ENCODE results near the gene GLI3.

The GLI3 gene

GRCh38 chr7:42217053-42217452, 20.0 kb downstream of the GLI3 start:
- Histone ChIP-seq H3K9me3 (ENCODE audit: insufficient read depth, low read length, severe bottlenecking) (no peaks in the 10 kb centered on the region), H3K27me3 (ENCODE audit: insufficient read depth, low read length, poor library complexity) (no peaks in the 10 kb centered on the region), H3K4me2 (ENCODE audit: insufficient read depth, low read length) (no peak overlapping the region), H3K36me3 (ENCODE audit: insufficient read depth, low read length) (peaks cover 29% of the 10 kb centered on the region), H3K4me1 (ENCODE audit: insufficient read depth, low read length) (no peaks in the 10 kb centered on the region), H3K79me2 (ENCODE audit: insufficient read depth, low read length) (peaks cover 5% of the 10 kb centered on the region; the same call in 1 of the 2 replicates), H3K27ac (ENCODE audit: low read length) (no peak overlapping the region), H3K4me3 (ENCODE audit: low read depth in 1 of 2, low read length in 2 of 2) (no peak overlapping the region), H4K20me1 (ENCODE audit: insufficient read depth, low read length) (peaks cover 5% of the 10 kb centered on the region; the same call in 1 of the 2 replicates), H2AFZ (ENCODE audit: low read depth, low read length) (no peak overlapping the region), H3K9ac (ENCODE audit: low read depth, low read length) (no peak overlapping the region)
- no peak for ATAC-seq (ENCODE audit: insufficient read depth, low read depth)
- no peak for DNase-seq
- TF ChIP-seq CTCF (IDR thresholded peaks at IDR 0.05; ENCODE audit: borderline replicate concordance, extremely low read depth, low read length, poor library complexity, severe bottlenecking) (no peak), EZH2 (IDR thresholded peaks at IDR 0.05; ENCODE audit: borderline replicate concordance, low read depth, low read length, severe bottlenecking) (no peak)

DNA sequence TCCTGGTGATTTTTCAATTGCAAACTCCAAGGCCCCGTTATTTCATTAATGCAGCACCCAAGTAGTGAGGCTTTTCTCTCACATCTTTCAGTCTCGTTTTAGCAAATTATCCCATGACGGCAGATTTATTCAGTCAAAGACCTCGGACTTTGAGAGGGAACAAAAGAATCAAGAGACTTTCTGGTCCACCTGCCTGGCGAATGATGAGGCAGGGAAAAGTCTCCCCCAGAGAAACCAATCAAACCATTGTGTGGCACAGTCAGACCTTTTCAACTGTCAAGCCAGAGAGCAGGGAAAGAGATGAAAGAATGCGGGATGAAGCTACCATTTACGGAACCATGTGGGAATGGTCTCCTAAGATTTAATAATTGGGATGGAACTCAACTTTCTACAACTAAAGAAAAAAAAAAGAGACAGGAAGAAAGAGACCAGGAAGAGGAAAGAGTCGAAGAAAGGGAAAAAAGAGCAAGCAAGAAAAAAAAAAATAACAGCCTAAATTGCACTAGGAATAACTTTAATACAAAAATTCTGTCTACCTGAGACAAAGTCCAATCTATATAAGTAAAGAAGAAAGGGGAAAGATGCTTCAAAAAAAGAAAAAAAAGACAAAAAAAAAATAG, 22.8 kb downstream of the GLI3 start:
- no peak overlapping the region for H3K4me3 ChIP-seq (ENCODE audit: low read depth in 1 of 2, low read length in 2 of 2)
- H2AFZ ChIP-seq (ENCODE audit: low read depth, low read length), result no peak overlapping the region
- TF ChIP-seq EZH2 (IDR thresholded peaks at IDR 0.05; ENCODE audit: borderline replicate concordance, low read depth, low read length, severe bottlenecking), result no peak
- no peak for TF ChIP-seq CTCF (IDR thresholded peaks at IDR 0.05; ENCODE audit: borderline replicate concordance, extremely low read depth, low read length, poor library complexity, severe bottlenecking)
- H3K9me3 ChIP-seq (ENCODE audit: insufficient read depth, low read length, severe bottlenecking), result no peaks in the 10 kb centered on the region
- peaks cover 9% of the 10 kb centered on the region for H3K36me3 ChIP-seq (ENCODE audit: insufficient read depth, low read length)
- no peaks in the 10 kb centered on the region for H3K27me3 ChIP-seq (ENCODE audit: insufficient read depth, low read length, poor library complexity)
- no peak overlapping the region for H3K9ac ChIP-seq (ENCODE audit: low read depth, low read length)
- no peak for ATAC-seq (ENCODE audit: insufficient read depth, low read depth)
- no peak overlapping the region for H3K4me2 ChIP-seq (ENCODE audit: insufficient read depth, low read length)
- H3K79me2 ChIP-seq (ENCODE audit: insufficient read depth, low read length), result peaks cover 8% of the 10 kb centered on the region
- H3K27ac ChIP-seq (ENCODE audit: low read length), result no peak overlapping the region
- no peaks in the 10 kb centered on the region for H3K4me1 ChIP-seq (ENCODE audit: insufficient read depth, low read length)
- DNase-seq, result no peak
- no peaks in the 10 kb centered on the region for H4K20me1 ChIP-seq (ENCODE audit: insufficient read depth, low read length)

GRCh38 chr7:42213093-42213492, 23.9 kb downstream of the GLI3 start:
- no peak for ATAC-seq (ENCODE audit: insufficient read depth, low read depth)
- H3K36me3 ChIP-seq (ENCODE audit: insufficient read depth, low read length), result peaks cover 9% of the 10 kb centered on the region

More at GRCh38 chr7:42213093-42213492, 23.9 kb downstream of the GLI3 start:
- H3K4me1 ChIP-seq (ENCODE audit: insufficient read depth, low read length), result no peaks in the 10 kb centered on the region
- no peaks in the 10 kb centered on the region for H4K20me1 ChIP-seq (ENCODE audit: insufficient read depth, low read length)
- no peak overlapping the region for H3K4me3 ChIP-seq (ENCODE audit: low read depth in 1 of 2, low read length in 2 of 2)
- H3K27ac ChIP-seq (ENCODE audit: low read length), result no peak overlapping the region
- no peaks in the 10 kb centered on the region for H3K27me3 ChIP-seq (ENCODE audit: insufficient read depth, low read length, poor library complexity)
- H2AFZ ChIP-seq (ENCODE audit: low read depth, low read length), result no peak overlapping the region
- no peak for TF ChIP-seq EZH2 (IDR thresholded peaks at IDR 0.05; ENCODE audit: borderline replicate concordance, low read depth, low read length, severe bottlenecking)
- TF ChIP-seq CTCF (IDR thresholded peaks at IDR 0.05; ENCODE audit: borderline replicate concordance, extremely low read depth, low read length, poor library complexity, severe bottlenecking), result no peak
- DNase-seq, result no peak
- no peak overlapping the region for H3K9ac ChIP-seq (ENCODE audit: low read depth, low read length)
- no peaks in the 10 kb centered on the region for H3K9me3 ChIP-seq (ENCODE audit: insufficient read depth, low read length, severe bottlenecking)
- no peak overlapping the region for H3K4me2 ChIP-seq (ENCODE audit: insufficient read depth, low read length)
- H3K79me2 ChIP-seq (ENCODE audit: insufficient read depth, low read length), result peaks cover 6% of the 10 kb centered on the region

All from DND-41 (cell line).